IMR-90 (cell line): Measurements from ENCODE around the gene AMBP. TPM values are rescaled to one million over a fixed set of nuclear protein-coding genes. Genes with fewer than 3 reads are reported as not detected.

Source experiments
- ATAC-seq: fragments of 200-7000 bp; cut with Tn5 transposase; 2 replicates; pipeline ENCODE4 v1.9.1; 2020; ENCODE audit warnings: low read depth, mild to moderate bottlenecking, moderate library complexity
- BruUV-seq: library from RNA; stranded (reverse); fragments of 400-500 nt; replicated peaks from 2 replicates; lab custom pipeline; 2021; lab: Mats Ljungman, UMichigan
- CTCF ChIA-PET: fragments of 300-600 bp; formaldehyde crosslinking; extraction: SDS; loops from one replicate; lab custom pipeline; 2021; ENCODE audit warnings: antibody characterized with exemption; lab: Yijun Ruan, JAX
- POLR2A ChIA-PET: fragments of 300-600 bp; sonication (Branson Sonifier 250); formaldehyde crosslinking; loops from one replicate; lab custom pipeline; 2022; ENCODE audit warnings: antibody characterized with exemption; ENCODE audit not compliant: unreplicated experiment; lab: Charles Lee
- DNase-seq: peaks from one replicate; pipeline ENCODE4 v3.0.0; 2013
- H2AFZ ChIP-seq: replicated peaks from 2 replicates; pipeline ENCODE3; 2013; ENCODE audit warnings: low read length, mild to moderate bottlenecking; ENCODE audit not compliant: poor library complexity
- H2AK5ac ChIP-seq: 2 replicates; pipeline ENCODE4 v1.6.1; 2013; ENCODE audit warnings: low read depth, low read length, inconsistent platforms
- H2AK9ac ChIP-seq: replicated peaks from 2 replicates; pipeline ENCODE3; 2013; ENCODE audit warnings: mild to moderate bottlenecking, low read depth, low read length, moderate library complexity; ENCODE audit not compliant: poor library complexity
- H2BK120ac ChIP-seq: 2 replicates; pipeline ENCODE4 v1.6.1; 2013; ENCODE audit warnings: low read depth, low read length, inconsistent platforms
- H2BK15ac ChIP-seq: 3 replicates; pipeline ENCODE4 v1.6.1; 2013; ENCODE audit warnings: low read depth, low read length, inconsistent platforms
- H2BK20ac ChIP-seq: 2 replicates; pipeline ENCODE4 v1.6.1; 2013; ENCODE audit warnings: low read depth, mild to moderate bottlenecking, inconsistent platforms, low read length, moderate library complexity
- H2BK5ac ChIP-seq: 2 replicates; pipeline ENCODE4 v1.6.1; 2013; ENCODE audit warnings: mild to moderate bottlenecking, low read depth, low read length, inconsistent platforms; ENCODE audit not compliant: poor library complexity, severe bottlenecking
- H3K14ac ChIP-seq: replicated peaks from 2 replicates; pipeline ENCODE4 v1.6.1; 2013; ENCODE audit warnings: low read depth, low read length, inconsistent platforms
- H3K18ac ChIP-seq: 2 replicates; pipeline ENCODE4 v1.6.1; 2013; ENCODE audit warnings: low read depth, low read length, control low read depth
- H3K23ac ChIP-seq: 2 replicates; pipeline ENCODE4 v1.6.1; 2013; ENCODE audit warnings: low read depth, low read length, inconsistent platforms
- H3K27ac ChIP-seq: 2 replicates; pipeline ENCODE4 v1.5.1; 2013; ENCODE audit warnings: mild to moderate bottlenecking, control low read depth, low read length; ENCODE audit not compliant: insufficient read depth
- H3K27me3 ChIP-seq: 2 replicates; pipeline ENCODE4 v1.6.1; 2013; ENCODE audit warnings: low read length; ENCODE audit not compliant: control insufficient read depth, insufficient read depth
- H3K36me3 ChIP-seq: 2 replicates; pipeline ENCODE4 v1.6.1; 2013; ENCODE audit warnings: low read length, mixed read lengths; ENCODE audit not compliant: control insufficient read depth, insufficient read depth
- H3K4ac ChIP-seq: 2 replicates; pipeline ENCODE4 v1.6.1; 2013; ENCODE audit warnings: low read depth, low read length, inconsistent platforms
- H3K4me1 ChIP-seq: 2 replicates; pipeline ENCODE4 v1.6.1; 2013; ENCODE audit warnings: low read length, mixed read lengths; ENCODE audit not compliant: control insufficient read depth, insufficient read depth
- H3K4me2 ChIP-seq: 2 replicates; pipeline ENCODE4 v1.6.1; 2013; ENCODE audit warnings: low read depth, mild to moderate bottlenecking, control low read depth, low read length, moderate library complexity
- H3K4me3 ChIP-seq: 2 replicates; pipeline ENCODE4 v1.5.1; 2013; ENCODE audit warnings: low read depth, mild to moderate bottlenecking, control low read depth, low read length, moderate library complexity; ENCODE audit not compliant: insufficient read depth
- H3K56ac ChIP-seq: 2 replicates; pipeline ENCODE4 v1.6.1; 2013; ENCODE audit warnings: low read length, inconsistent platforms; ENCODE audit not compliant: insufficient read depth; ENCODE audit errors: extremely low read depth
- H3K79me1 ChIP-seq, 2 experiments: 2 replicates each; pipeline ENCODE4 v1.6.1; 2013; ENCODE audit warnings: low read length in 2 of 2, inconsistent platforms in 1 of 2, low read depth in 1 of 2
- H3K9ac ChIP-seq: 2 replicates; pipeline ENCODE4 v1.6.1; 2013; ENCODE audit warnings: low read depth, low read length, control low read depth
- H3K9me1 ChIP-seq: 2 replicates; pipeline ENCODE4 v1.6.1; 2013; ENCODE audit warnings: low read length, inconsistent platforms; ENCODE audit not compliant: insufficient read depth
- H3K9me3 ChIP-seq: 2 replicates; pipeline ENCODE4 v1.6.1; 2013; ENCODE audit warnings: low read length; ENCODE audit not compliant: control insufficient read depth, insufficient read depth
- H4K20me1 ChIP-seq: 2 replicates; pipeline ENCODE4 v1.6.1; 2013; ENCODE audit warnings: low read length, inconsistent platforms; ENCODE audit not compliant: insufficient read depth
- H4K5ac ChIP-seq: 2 replicates; pipeline ENCODE4 v1.6.1; 2013; ENCODE audit warnings: mild to moderate bottlenecking, low read depth, low read length, control low read depth
- H4K8ac ChIP-seq, 2 experiments: 2 replicates each; pipeline ENCODE4 v1.6.1; 2013; ENCODE audit warnings: low read depth in 2 of 2, low read length in 2 of 2, control low read depth in 1 of 2, inconsistent platforms in 1 of 2
- H4K91ac ChIP-seq: 2 replicates; pipeline ENCODE4 v1.6.1; 2013; ENCODE audit warnings: low read depth, low read length, inconsistent platforms; ENCODE audit not compliant: insufficient read depth
- BHLHE40 ChIP-seq: fragments of 150-350 bp; IDR thresholded peaks from 2 replicates; pipeline ENCODE4 v1.6.1; 2016; ENCODE audit warnings: mild to moderate bottlenecking, low read depth, low read length
- CEBPB ChIP-seq: IDR thresholded peaks from 2 replicates; pipeline ENCODE4 v1.6.1; 2012; ENCODE audit warnings: low read depth, low read length, improper control_type of control experiment
- CHD1 ChIP-seq: IDR thresholded peaks from 2 replicates; pipeline ENCODE4 v1.6.1; 2012; ENCODE audit warnings: low read depth, low read length, improper control_type of control experiment
- FOS ChIP-seq: fragments of 150-350 bp; IDR thresholded peaks from 2 replicates; pipeline ENCODE4 v1.6.1; 2016; ENCODE audit warnings: low read depth, low read length
- MAFK ChIP-seq: IDR thresholded peaks from 2 replicates; pipeline ENCODE4 v1.6.1; 2012; ENCODE audit warnings: low read depth, low read length, improper control_type of control experiment
- MAZ ChIP-seq: IDR thresholded peaks from 2 replicates; pipeline ENCODE4 v1.6.1; 2012; ENCODE audit warnings: low read depth, mild to moderate bottlenecking, low read length, improper control_type of control experiment, moderate library complexity, borderline replicate concordance
- MXI1 ChIP-seq: IDR thresholded peaks from 2 replicates; pipeline ENCODE4 v1.6.1; 2012; ENCODE audit warnings: low read depth, mild to moderate bottlenecking, low read length, moderate library complexity, borderline replicate concordance
- NFE2L2 ChIP-seq: fragments of 150-350 bp; IDR thresholded peaks from 2 replicates; pipeline ENCODE4 v1.6.1; 2016; ENCODE audit warnings: low read depth, mild to moderate bottlenecking, low read length
- POLR2A ChIP-seq: IDR thresholded peaks from 2 replicates; pipeline ENCODE4 v1.6.1; 2012; ENCODE audit warnings: mild to moderate bottlenecking, low read depth, low read length
- RAD21 ChIP-seq: IDR thresholded peaks from 2 replicates; pipeline ENCODE4 v1.6.1; 2012; ENCODE audit warnings: low read length, improper control_type of control experiment
- RCOR1 ChIP-seq: IDR thresholded peaks from 2 replicates; pipeline ENCODE4 v1.6.1; 2012; ENCODE audit warnings: mild to moderate bottlenecking, low read length, improper control_type of control experiment; ENCODE audit not compliant: insufficient replicate concordance
- RFX5 ChIP-seq: IDR thresholded peaks from 2 replicates; pipeline ENCODE4 v1.8.0; 2012; ENCODE audit warnings: low read depth, mild to moderate bottlenecking, low read length, moderate library complexity
- SMC3 ChIP-seq: fragments of 150-350 bp; IDR thresholded peaks from 2 replicates; pipeline ENCODE4 v1.6.1; 2016; ENCODE audit warnings: low read depth, mild to moderate bottlenecking, antibody characterized with exemption, low read length, moderate library complexity
- WGBS, 2 experiments: methylation state at CpG; one replicate each; pipeline versions ENCODE4 v1.1.5 to v1.1.7; 2013; ENCODE audit warnings: missing lambda C conversion rate in 2 of 2; ENCODE audit not compliant: insufficient read length in 1 of 2; ENCODE audit errors: extremely low coverage in 2 of 2; 5-methylcytosine and 5-hydroxymethylcytosine counted together
- dilution Hi-C: fragments of 300-500 bp; cut with HindIII; formaldehyde crosslinking; loops from one replicate; pipeline ENCODE4 v1.14.3; 2018; ENCODE audit warnings: low sequenced_read_pairs; ENCODE audit not compliant: unreplicated experiment
- in situ Hi-C: fragments of 300-500 bp; cut with MboI; formaldehyde crosslinking; loops from 3 replicates; pipeline ENCODE4 v1.14.3; 2019; ENCODE audit warnings: low sequenced_read_pairs, inconsistent platforms, mixed read lengths
- intact Hi-C: fragments of 100-400 bp; cut with micrococcal nuclease; formaldehyde crosslinking; loops from 2 replicates; pipeline ENCODE4 v1.10.0; 2022
- polyA plus RNA-seq, 3 experiments: library from polyadenylated mRNA; depleted of rRNA; stranded (reverse); fragments of >200 nt; gene quantifications; 2 replicates each; pipeline ENCODE4 v1.2.3, GENCODE V29; 2012; ENCODE audit warnings: low replicate concordance in 1 of 3
- total RNA-seq: library from RNA; depleted of rRNA; stranded (reverse); fragments of >200 nt; gene quantifications from 2 replicates; pipeline ENCODE4 v1.2.3, GENCODE V29; 2012
- TF ChIP-seq, protein P1 (sequence below): fragments of 150-350 bp; IDR thresholded peaks from 2 replicates; pipeline ENCODE4 v1.6.1; 2017; ENCODE audit warnings: mild to moderate bottlenecking, antibody characterized with exemption, low read length, low read depth
- TF ChIP-seq, protein P2 (sequence below): conservative IDR thresholded peaks from 2 replicates; pipeline ENCODE4 v1.5.1; 2012; ENCODE audit warnings: mild to moderate bottlenecking, low read depth, low read length, improper control_type of control experiment
- TF ChIP-seq, protein P3 (sequence below): fragments of 150-350 bp; IDR thresholded peaks from 2 replicates; pipeline ENCODE4 v1.6.1; 2016; ENCODE audit warnings: low read depth, mild to moderate bottlenecking, low read length, moderate library complexity, borderline replicate concordance

The AMBP gene
- total and polyA plus RNA-seq, 2 of the 4 experiments (the other 2 are of a cell fraction) = not detected

DNA sequence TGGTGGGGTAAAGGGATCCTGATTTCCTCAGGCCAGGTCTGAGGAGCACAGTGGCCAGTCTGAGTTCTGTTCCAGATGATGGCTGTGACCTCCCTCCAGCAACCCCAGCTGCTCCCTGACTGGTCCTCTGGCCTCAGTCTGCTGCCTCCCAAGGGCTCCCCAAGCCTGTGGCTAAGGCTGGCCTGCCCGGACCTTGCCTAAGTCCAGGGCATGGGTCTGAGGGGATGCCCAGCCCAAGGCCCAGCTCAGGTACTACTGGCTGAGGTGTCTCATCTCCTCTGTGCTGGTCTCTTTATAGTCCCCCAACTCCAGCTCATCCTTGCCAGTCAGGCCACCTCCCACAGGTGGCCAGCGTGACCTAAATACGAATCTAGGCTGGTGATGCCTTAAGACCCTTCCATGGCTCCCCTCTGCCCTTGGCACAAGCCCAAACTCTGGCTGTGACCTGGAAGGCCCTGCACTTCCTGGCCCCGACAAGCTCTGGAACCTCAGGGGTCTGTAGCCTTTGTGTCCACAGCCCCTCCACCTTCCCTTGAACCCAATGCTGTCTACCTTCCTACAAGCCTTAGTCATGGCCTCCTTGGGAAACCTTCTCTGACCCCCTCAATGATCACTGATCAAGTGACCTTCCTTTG lies 11.2 kb upstream of the AMBP start:
- BruUV-seq = no TSS peak

More for the DNA sequence above, 11.2 kb upstream of the AMBP start:
- dilution Hi-C loops = no loop called here
- Histone ChIP-seq H3K23ac (no peak overlapping the region), H3K4me3 (no peak overlapping the region), H3K36me3 (no peaks in the 10 kb centered on the region), H2AFZ (no peak overlapping the region), H3K4ac (no peak overlapping the region), H2AK9ac (no peak overlapping the region), H4K5ac (no peak overlapping the region), H3K9ac (no peak overlapping the region), H2BK5ac (no peak overlapping the region), H2BK120ac (no peak overlapping the region), H4K20me1 (no peaks in the 10 kb centered on the region; the same call in 1 of the 2 replicates), H2BK15ac (no peak overlapping the region), H3K14ac (0 out of 2 replicates have a peak overlapping the region, but pooled peaks have one; percentile 16), H3K79me1 (no peaks in the 10 kb centered on the region), H3K18ac (no peak overlapping the region), H3K27me3 (peaks cover 66% of the 10 kb centered on the region), H3K27ac (no peak overlapping the region), H4K91ac (no peak overlapping the region), H3K56ac (no peak overlapping the region), H3K9me1 (no peaks in the 10 kb centered on the region), H2AK5ac (no peak overlapping the region), H3K9me3 (0 out of 2 replicates have a peak, but pooled peaks cover 2% of the 10 kb centered on the region), H4K8ac (no peak overlapping the region), H3K4me1 (no peaks in the 10 kb centered on the region), H3K4me2 (no peak overlapping the region), H2BK20ac (no peak overlapping the region)
- intact Hi-C loops = no loop called here
- CTCF ChIA-PET = no interaction called here
- in situ Hi-C loops = no loop called here
- POLR2A ChIA-PET = no interaction called here
- ATAC-seq (no peak), DNase-seq (no peak)
- TF ChIP-seq CEBPB = no peak
- no peak for TF ChIP-seq CHD1
- TF ChIP-seq POLR2A = no peak
- no peak for TF ChIP-seq RCOR1
- TF ChIP-seq, protein P1, sequence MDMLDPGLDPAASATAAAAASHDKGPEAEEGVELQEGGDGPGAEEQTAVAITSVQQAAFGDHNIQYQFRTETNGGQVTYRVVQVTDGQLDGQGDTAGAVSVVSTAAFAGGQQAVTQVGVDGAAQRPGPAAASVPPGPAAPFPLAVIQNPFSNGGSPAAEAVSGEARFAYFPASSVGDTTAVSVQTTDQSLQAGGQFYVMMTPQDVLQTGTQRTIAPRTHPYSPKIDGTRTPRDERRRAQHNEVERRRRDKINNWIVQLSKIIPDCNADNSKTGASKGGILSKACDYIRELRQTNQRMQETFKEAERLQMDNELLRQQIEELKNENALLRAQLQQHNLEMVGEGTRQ = no peak
- no peak for TF ChIP-seq BHLHE40
- TF ChIP-seq RAD21 = no peak
- no peak for TF ChIP-seq MXI1
- TF ChIP-seq MAZ = no peak
- TF ChIP-seq, protein P2, sequence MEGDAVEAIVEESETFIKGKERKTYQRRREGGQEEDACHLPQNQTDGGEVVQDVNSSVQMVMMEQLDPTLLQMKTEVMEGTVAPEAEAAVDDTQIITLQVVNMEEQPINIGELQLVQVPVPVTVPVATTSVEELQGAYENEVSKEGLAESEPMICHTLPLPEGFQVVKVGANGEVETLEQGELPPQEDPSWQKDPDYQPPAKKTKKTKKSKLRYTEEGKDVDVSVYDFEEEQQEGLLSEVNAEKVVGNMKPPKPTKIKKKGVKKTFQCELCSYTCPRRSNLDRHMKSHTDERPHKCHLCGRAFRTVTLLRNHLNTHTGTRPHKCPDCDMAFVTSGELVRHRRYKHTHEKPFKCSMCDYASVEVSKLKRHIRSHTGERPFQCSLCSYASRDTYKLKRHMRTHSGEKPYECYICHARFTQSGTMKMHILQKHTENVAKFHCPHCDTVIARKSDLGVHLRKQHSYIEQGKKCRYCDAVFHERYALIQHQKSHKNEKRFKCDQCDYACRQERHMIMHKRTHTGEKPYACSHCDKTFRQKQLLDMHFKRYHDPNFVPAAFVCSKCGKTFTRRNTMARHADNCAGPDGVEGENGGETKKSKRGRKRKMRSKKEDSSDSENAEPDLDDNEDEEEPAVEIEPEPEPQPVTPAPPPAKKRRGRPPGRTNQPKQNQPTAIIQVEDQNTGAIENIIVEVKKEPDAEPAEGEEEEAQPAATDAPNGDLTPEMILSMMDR = no peak
- TF ChIP-seq SMC3 = no peak
- no peak for TF ChIP-seq RFX5
- TF ChIP-seq MAFK = no peak
- TF ChIP-seq, protein P3, sequence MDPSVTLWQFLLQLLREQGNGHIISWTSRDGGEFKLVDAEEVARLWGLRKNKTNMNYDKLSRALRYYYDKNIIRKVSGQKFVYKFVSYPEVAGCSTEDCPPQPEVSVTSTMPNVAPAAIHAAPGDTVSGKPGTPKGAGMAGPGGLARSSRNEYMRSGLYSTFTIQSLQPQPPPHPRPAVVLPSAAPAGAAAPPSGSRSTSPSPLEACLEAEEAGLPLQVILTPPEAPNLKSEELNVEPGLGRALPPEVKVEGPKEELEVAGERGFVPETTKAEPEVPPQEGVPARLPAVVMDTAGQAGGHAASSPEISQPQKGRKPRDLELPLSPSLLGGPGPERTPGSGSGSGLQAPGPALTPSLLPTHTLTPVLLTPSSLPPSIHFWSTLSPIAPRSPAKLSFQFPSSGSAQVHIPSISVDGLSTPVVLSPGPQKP = no peak
- no peak for TF ChIP-seq FOS
- TF ChIP-seq NFE2L2 = no peak
- WGBS, 2 experiments = 20% methylated on average over 1 of the region's 4 CpGs; no CpG with 5 or more reads in 1 of the 2 experiments
